ENCODE data around the gene ACTR10. TPM values are rescaled to one million over a fixed set of nuclear protein-coding genes. Genes with fewer than 3 reads are reported as not detected.

Gene ACTR10
- total RNA-seq, 1 experiment from 2014 or later: 55.1 TPM

DNA sequence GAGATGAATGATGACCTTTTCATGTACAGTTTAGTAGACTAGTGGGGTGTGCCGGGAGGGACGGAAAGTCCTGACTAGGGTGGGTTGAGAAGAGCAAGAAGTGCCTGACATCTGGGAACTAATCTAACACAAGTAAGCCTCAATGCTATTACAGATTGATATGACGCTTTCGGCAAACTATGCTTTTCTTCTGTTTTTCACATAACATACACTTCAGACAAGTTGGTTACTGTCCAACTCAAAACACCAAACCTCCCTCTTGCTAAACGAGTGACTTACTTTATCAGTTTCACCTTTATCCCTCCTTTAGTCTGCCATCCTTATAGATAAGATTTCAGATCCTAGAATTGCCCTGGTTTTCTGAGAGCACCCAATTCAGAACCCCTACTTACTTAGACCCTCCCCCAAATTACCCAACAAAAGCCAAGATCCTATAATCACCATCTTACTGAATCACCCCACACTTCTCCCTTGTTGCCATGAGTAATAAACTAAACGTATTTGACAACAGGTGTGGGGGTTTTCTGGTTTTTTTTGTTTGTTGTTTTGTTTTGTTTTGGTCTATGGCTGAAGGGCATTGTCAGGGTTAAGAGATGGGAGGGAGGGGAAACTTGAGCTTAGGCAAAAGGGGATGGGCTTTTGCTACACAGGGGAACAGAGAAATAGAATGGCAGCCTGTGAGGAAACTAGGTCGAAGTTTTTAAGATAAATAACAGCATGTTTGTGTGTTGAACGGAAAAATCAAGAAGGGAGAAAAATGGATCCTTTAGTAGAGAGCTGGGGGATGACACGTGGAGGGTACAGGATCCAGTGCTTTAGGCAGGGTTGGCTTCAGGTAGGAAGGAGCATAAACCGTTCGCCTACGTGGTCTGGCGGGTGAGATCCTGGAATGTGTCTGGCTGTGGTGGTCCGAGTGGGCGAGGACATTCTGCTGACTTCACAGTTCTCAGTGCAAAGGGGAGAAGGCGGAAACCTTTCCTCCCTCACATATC, 38.6 kb downstream of the ACTR10 start:
- intact Hi-C loops (cut with micrococcal nuclease): no loop called here
- Mint-ChIP-seq H3K36me3 (ENCODE audit: insufficient read depth, unreplicated experiment) (peaks cover 28% of the 10 kb centered on the region), H3K27ac (ENCODE audit: low read depth, unreplicated experiment) (no peak overlapping the region), H3K27me3 (ENCODE audit: insufficient read depth, unreplicated experiment) (no peaks in the 10 kb centered on the region), H3K4me3 (ENCODE audit: unreplicated experiment) (no peak overlapping the region), H3K9me3 (ENCODE audit: unreplicated experiment) (no peaks in the 10 kb centered on the region), H3K4me1 (ENCODE audit: insufficient read depth, unreplicated experiment) (peaks cover 7% of the 10 kb centered on the region)
- no peak for DNase-seq (ENCODE audit: unreplicated experiment)
- TF ChIP-seq, protein P1, sequence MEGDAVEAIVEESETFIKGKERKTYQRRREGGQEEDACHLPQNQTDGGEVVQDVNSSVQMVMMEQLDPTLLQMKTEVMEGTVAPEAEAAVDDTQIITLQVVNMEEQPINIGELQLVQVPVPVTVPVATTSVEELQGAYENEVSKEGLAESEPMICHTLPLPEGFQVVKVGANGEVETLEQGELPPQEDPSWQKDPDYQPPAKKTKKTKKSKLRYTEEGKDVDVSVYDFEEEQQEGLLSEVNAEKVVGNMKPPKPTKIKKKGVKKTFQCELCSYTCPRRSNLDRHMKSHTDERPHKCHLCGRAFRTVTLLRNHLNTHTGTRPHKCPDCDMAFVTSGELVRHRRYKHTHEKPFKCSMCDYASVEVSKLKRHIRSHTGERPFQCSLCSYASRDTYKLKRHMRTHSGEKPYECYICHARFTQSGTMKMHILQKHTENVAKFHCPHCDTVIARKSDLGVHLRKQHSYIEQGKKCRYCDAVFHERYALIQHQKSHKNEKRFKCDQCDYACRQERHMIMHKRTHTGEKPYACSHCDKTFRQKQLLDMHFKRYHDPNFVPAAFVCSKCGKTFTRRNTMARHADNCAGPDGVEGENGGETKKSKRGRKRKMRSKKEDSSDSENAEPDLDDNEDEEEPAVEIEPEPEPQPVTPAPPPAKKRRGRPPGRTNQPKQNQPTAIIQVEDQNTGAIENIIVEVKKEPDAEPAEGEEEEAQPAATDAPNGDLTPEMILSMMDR (IDR thresholded peaks at IDR 0.05; ENCODE audit: unreplicated experiment): no peak
- no TSS peak for BruUV-seq (replicated peaks)
- POLR2A ChIA-PET: interaction anchor here (0.6 to 2.1 kb wide), 3 partner anchors 59 to 729 kb away, joined by 3 to 21 read pairs (median 3); partner anchors contain the start of gene ARID4A
- CTCF ChIA-PET: interaction anchor here (0.7 kb wide), 1 partner anchor 130 kb away, joined by 3 read pairs; no protein-coding TSS in a partner anchor

DNA sequence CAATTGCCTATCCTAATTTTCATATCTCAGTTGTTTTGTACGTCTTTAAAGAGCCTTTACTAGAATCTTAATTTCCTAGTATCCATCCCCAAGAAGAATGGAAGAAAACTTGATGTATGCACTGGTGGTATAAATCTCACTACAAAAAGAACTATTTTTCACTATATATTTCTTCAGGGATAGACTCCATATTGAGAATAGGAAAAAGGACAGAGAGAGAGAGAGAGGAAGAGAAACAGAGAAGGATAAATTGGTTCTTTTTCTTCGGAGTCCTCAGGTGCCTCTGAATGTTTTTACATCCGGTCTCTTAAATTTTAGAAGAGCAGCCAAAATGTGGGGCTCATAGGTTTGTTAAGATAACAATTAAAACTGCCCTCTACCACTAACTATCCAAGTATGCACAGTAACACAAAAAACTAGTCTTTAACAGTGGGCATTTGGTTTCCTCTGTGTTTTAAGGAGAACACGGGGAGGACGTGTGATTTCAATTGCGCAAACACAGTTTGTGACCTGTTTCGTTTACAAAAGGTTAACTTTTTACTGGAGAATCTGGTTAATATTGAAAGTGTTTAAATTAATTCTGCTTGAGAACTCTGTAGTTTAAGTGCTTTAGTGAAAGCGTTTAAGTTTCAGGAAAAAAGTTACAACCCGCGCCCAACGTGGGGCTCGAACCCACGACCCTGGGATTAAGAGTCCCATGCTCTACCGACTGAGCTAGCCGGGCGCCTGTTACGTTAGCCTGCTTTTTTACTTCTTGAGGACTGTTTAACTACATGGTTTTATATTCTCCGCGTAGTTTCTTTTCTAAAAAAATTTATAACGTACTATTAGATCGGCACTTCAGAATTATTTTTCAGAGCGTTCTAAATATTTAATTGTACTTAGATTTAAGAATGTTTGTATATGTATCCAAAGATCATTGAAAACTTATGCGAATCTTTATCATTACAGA, 39.6 kb downstream of the ACTR10 start:
- CTCF ChIA-PET: interaction anchor here (0.9 kb wide), 1 partner anchor 23 kb away, joined by 3 read pairs; no protein-coding TSS in a partner anchor
- Mint-ChIP-seq H3K27ac (ENCODE audit: low read depth, unreplicated experiment) (no peak overlapping the region), H3K9me3 (ENCODE audit: unreplicated experiment) (no peaks in the 10 kb centered on the region), H3K27me3 (ENCODE audit: insufficient read depth, unreplicated experiment) (no peaks in the 10 kb centered on the region), H3K4me3 (ENCODE audit: unreplicated experiment) (no peak overlapping the region), H3K36me3 (ENCODE audit: insufficient read depth, unreplicated experiment) (peaks cover 21% of the 10 kb centered on the region), H3K4me1 (ENCODE audit: insufficient read depth, unreplicated experiment) (peaks cover 7% of the 10 kb centered on the region)
- TF ChIP-seq, protein P1 (IDR thresholded peaks at IDR 0.05; ENCODE audit: unreplicated experiment): no peak
- BruUV-seq (replicated peaks): no TSS peak
- peak; percentile 66 for DNase-seq (ENCODE audit: unreplicated experiment)
- POLR2A ChIA-PET: interaction anchor here (0.6 to 2.7 kb wide), 13 partner anchors 12 to 1852 kb away, joined by 3 to 21 read pairs (median 4); partner anchors contain the start of genes ACTR10, ARID4A, KIAA0586 and TIMM9
- intact Hi-C loops (cut with micrococcal nuclease): no loop called here

DNA sequence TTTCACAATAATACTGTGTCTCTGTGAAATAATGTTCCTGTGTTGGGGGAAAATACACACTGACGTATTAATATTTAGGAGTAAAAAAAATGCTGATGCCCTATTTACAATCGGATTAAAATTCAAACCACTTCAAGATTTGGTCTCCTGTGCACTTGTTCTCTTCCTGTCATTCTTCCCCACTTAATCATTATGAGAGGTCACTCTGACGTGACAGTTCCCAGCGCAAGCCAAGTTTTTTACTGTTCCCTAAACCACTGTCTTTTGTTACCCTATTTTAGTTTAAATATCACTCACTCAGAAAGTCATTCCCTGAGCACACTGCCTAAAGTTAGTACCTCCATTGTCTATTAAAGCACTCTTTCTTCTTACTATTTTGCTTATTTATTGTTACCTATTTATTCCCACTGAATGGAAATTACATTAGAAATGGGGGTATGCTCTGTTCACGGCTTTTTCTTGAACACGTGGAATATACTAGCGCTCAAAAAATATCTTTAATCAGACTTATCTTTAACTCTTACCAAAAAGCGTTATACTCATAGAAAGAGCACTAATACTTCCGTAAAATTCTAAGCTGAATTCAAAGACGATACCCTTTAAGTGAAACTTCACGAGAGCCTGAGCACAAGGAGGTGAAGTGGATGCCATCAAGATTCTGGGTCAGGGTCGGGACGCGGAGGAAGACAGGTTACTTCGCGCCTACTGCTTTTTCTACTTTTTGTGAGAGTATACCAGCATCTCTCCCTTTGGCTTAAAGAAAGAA, 44.0 kb downstream of the ACTR10 start:
- H3K4me1 Mint-ChIP-seq (ENCODE audit: insufficient read depth, unreplicated experiment): peaks cover 20% of the 10 kb centered on the region
- H3K27me3 Mint-ChIP-seq (ENCODE audit: insufficient read depth, unreplicated experiment): no peaks in the 10 kb centered on the region
- ChIA-PET POLR2A (interaction anchor here (0.9 to 4.9 kb wide), 21 partner anchors 10 to 1848 kb away, joined by 4 to 134 read pairs (median 8); partner anchors contain the start of genes ACTR10, ARID4A, KIAA0586 and PCNX4), CTCF (interaction anchor here (0.7 to 1.1 kb wide), 2 partner anchors 11 to 136 kb away, joined by 3 to 5 read pairs; no protein-coding TSS in a partner anchor)
- intact Hi-C loops (cut with micrococcal nuclease): loop anchor here (1.0 to 2.0 kb wide), 2 partner anchors 55 to 136 kb away; partner anchors contain the start of gene ARID4A
- peak overlapping the region; percentile 96 for H3K4me3 Mint-ChIP-seq (ENCODE audit: unreplicated experiment)
- H3K36me3 Mint-ChIP-seq (ENCODE audit: insufficient read depth, unreplicated experiment): peaks cover 40% of the 10 kb centered on the region
- peak; percentile 40 for DNase-seq (ENCODE audit: unreplicated experiment)
- no peaks in the 10 kb centered on the region for H3K9me3 Mint-ChIP-seq (ENCODE audit: unreplicated experiment)
- TF ChIP-seq, protein P1 (IDR thresholded peaks at IDR 0.05; ENCODE audit: unreplicated experiment): no peak
- H3K27ac Mint-ChIP-seq (ENCODE audit: low read depth, unreplicated experiment): peak overlapping the region; percentile 99
- BruUV-seq (replicated peaks): TSS peak; percentile 95

Measured in MCF 10A (cell line).